Uterus (tissue), 2 donors: ENCODE results near the gene CDYL.

Experiments
- POLR2A ChIP-seq, 2 donors: fragments of 450-650 bp; IDR thresholded peaks; one replicate each; pipeline ENCODE4 v1.6.1; 2016; ENCODE audit warnings: antibody characterized with exemption in 2 of 2, mild to moderate bottlenecking in 1 of 2, moderate library complexity in 1 of 2
- TF ChIP-seq, protein P1 (sequence below), 4 experiments: fragments of 200-600 bp in 2 of 4; fragments of 450-650 bp in 2 of 4; sonication (generic) in 2 of 4; IDR thresholded peaks; one replicate each; pipeline ENCODE4 v1.5.1; 2016 to 2019; ENCODE audit warnings: antibody characterized with exemption in 4 of 4, mild to moderate bottlenecking in 2 of 4, moderate library complexity in 1 of 4

DNA sequence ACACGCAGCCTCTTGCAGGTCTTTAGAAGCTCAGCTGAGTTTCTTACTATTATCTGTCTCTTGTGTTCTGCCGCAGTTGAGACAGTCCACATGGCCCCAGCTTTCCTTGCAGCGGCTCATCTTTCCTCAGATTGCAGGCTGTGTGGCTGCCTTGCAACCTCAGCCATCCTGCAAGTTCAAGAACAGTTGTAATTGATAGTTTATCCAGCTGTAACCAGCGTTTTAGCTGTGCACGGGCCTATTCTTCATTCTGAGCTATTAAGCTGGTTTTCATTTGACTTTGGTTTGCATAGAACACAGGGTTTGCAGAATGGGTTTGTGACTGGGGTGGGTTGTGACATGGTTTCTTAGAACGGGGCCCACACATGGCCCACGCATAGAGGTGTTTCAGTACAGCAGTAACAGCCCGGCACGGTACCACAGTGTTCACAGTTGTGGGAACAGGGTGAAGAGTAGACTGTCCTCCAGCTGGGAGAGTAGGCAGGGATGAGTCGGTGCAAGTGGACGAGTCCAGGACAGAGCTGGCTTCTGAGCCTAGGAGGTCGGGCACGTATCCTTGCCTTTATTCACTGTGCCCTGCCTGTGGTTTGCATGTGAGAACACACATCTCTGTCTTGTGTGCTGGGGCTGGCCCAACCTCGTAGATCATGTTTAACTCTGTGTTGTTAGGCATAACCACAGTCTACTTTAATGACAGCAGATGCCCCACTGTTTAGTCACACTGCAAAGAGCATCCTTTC lies 138.4 kb downstream of the CDYL start:
- no peak for TF ChIP-seq POLR2A (IDR thresholded peaks at IDR 0.05)
- TF ChIP-seq, protein P1, sequence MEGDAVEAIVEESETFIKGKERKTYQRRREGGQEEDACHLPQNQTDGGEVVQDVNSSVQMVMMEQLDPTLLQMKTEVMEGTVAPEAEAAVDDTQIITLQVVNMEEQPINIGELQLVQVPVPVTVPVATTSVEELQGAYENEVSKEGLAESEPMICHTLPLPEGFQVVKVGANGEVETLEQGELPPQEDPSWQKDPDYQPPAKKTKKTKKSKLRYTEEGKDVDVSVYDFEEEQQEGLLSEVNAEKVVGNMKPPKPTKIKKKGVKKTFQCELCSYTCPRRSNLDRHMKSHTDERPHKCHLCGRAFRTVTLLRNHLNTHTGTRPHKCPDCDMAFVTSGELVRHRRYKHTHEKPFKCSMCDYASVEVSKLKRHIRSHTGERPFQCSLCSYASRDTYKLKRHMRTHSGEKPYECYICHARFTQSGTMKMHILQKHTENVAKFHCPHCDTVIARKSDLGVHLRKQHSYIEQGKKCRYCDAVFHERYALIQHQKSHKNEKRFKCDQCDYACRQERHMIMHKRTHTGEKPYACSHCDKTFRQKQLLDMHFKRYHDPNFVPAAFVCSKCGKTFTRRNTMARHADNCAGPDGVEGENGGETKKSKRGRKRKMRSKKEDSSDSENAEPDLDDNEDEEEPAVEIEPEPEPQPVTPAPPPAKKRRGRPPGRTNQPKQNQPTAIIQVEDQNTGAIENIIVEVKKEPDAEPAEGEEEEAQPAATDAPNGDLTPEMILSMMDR (IDR thresholded peaks at IDR 0.05): no peak
